NCI-H1417 (cell line): ENCODE data around the gene PRR23E.

Experiments used
- DNase-seq, 3 experiments: peaks; one replicate each; lab custom pipeline; 2025; lab: John Stamatoyannopoulos, UW

Gene PRR23E

DNA sequence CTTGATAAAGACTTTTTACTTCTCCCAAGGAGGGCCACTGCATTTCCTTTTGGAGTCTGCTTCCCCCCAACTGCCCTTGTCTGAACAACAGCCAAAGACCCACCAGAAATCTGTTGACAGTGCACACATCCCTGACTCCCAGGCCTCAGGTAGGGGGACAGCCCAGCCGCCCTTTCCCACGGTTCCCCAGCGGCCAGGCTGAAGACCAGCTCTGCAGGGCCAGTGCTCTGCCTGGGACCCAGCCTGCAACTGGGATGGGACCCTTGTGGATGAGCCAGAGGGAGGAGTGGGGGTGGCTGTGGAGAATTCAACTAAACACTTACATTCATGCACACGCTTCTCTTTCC lies 8.1 kb upstream of the PRR23E start:
- DNase-seq = no peak

DNA sequence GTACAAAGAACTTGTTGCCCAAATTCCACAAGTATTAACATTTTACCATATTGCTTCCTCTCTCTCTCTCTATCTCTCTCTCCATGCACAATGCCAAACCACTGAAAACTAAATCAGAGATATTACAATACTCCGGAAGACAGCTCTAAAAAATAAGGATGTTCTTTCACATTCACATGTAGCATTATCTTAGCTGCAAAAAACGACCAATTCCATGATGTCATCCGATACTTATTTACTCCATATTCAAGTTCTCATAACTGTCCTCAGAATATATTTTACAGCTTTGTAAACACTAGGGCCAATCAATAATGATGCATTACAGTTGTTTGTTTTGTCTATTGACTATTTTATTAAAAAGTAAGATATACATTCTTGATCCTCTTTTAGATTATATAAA lies 7.7 kb upstream of the PRR23E start:
- no peak for DNase-seq

DNA sequence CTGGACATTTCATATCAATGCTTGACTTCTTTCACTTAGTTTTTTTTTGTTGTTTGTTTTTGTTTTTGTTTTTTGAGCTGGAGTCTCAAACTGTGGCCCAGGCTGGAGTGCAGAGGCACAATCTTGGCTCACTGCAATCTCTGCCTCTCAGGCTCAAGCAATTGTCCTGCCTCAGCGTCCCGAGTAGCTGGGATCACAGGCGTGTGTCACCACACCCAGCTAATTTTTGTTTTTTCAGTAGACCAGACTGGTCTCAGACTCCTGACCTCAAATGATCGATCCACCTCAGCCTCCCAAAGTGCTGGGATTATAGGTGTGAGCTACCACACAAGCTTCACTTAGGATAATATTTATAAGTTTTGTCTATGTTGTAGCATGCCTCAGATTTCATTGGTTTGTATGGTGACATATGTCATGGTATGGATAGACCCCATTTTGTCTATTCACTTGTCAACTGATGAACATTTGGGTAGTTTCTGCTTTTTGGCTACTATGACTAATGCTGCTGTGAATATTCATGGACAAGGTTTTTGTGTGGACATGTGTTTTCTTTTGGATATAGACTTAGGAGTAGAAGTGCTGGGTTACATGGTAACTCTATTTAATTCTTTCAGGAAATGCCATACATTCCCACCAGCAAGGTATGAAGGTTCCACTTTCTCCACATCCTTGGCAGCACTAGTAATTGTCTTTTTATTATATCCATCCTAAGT lies 6.8 kb upstream of the PRR23E start:
- DNase-seq = no peak

DNA sequence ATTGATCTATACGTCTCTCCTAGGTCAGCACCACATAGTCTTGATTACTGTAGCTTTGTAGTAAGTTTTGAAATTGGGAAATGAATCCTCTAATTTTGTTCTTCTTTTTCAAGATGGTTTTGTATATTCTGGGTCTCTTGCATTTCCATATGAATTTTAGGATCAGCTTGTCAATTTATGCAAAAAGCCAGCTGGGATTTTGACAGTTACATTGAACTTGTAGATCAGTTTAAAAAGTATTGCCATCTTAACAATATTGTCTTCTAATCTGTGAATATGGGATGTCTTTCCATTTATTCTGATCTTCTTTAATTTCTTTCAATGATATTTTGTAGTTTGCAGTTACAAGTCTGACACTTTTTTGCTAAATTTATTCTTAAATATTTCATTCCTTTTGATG lies 5.6 kb upstream of the PRR23E start:
- DNase-seq = no peak

DNA sequence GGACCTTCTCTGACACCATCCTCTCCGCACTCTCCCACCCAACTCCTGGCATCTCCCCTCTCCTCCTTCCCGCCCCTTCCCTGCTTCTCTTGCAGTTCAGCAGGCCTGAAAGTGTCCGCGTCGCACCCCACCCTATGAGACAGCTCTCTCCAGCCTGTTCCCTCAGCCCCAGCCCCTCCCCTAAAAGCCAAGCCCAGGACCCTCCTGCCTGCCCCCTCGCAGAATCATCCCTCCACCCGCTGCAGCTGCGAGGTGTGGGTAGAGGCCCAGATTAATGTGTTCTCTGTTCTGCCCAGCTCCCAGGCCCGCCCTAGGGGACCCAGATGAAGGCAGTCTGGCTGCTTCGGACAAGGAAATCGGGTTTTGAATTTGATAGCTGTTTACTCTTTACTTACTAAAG lies 410 bp downstream of the PRR23E start:
- DNase-seq = no peak

- no peak for DNase-seq
Observed at GRCh38 chr3:127193775-127194174, 844 bp downstream of the PRR23E start.

DNA sequence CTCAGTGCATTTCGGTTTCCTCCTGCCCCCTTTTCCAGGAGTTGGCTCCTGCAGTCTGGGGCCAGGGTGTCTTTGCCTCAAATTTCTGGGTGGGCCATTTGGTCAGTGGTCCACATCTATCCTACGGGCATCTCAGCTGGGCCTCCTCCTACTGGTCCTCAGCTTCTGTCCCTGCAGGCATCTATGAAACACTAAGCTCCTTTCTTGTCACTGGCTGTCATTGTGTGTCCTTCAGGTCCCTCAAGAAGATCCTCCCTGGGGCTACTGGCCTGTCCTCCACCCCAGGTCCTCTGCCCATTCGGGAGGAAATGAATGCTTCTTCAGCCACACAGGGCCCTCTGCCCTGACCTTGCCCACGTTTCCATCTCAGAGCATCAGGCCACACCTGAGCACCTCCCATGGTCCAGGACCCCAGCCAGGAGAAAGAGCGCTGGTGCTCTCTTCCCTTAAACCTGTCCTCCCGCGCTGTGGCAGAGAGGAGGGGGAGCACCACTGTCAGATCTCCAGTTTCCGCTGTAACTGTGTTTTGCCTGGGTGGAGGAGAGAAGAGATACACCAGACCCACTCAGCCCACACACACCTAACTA lies 1.8 kb downstream of the PRR23E start:
- DNase-seq = no peak

DNA sequence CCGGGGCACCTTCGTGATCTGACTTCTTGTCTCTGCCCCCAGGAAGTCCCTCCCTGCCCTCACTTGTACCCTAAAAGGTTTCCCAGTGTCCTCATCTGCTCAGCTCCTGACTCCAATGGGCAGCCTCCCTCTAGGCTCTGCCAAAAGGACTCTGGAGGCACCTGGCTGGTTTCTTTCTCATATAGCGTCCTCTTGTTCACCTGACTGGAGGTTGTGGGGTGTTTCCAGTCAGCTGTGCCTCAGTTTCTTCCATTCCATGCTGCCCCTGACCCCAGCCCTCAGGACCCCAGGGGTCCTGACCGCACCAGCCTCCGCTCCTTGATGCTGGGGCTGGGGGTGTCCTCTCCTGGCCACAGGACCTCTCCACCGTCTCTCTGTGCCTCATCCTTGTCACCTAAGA lies 2.5 kb downstream of the PRR23E start:
- DNase-seq = no peak

- no peak for DNase-seq
Observed at GRCh38 chr3:127196002-127196401, 3.1 kb downstream of the PRR23E start.

DNA sequence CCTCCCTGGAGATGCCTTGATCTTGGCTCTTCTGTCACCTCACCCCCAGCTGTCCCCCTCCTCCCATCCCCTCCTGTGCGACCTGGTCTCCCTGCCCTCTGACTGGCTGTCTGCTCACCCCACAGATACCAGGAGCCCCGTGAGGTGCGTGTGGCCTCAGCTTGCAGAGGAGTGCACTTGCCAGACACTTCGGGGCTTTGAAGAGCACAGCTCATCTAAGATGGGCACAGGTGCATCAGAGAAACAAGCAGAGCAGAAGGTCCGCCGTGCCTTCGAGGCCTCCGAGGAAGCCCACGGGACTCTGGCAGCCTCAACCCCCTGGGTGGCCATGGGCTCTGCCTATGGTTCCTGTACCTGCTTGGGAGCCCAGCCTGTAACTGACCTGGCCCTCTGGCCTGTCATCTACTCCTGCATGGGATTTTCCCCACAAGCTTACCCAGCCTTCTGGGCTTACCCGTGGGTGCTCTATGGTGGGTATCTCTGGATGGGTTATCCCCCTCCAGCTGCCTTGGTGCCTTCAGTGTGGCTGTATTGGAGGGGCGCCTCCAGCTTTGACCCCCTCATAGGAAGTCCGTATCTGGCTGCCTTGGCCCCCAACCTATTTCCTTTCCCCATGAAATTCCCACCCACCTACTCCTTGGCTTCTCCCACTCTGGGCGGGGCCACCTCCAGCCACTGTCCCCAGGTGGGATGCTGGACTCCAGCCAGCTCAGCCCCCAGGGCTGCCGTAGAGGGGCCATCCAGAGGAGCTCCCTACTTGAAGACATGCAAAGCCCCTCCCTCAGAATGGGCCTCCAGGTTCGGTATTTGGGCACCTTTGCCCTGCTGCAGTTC lies 3.8 kb downstream of the PRR23E start:
- DNase-seq = no peak

- DNase-seq = no peak
Observed at GRCh38 chr3:127197300-127198189, 4.6 kb downstream of the PRR23E start.

DNA sequence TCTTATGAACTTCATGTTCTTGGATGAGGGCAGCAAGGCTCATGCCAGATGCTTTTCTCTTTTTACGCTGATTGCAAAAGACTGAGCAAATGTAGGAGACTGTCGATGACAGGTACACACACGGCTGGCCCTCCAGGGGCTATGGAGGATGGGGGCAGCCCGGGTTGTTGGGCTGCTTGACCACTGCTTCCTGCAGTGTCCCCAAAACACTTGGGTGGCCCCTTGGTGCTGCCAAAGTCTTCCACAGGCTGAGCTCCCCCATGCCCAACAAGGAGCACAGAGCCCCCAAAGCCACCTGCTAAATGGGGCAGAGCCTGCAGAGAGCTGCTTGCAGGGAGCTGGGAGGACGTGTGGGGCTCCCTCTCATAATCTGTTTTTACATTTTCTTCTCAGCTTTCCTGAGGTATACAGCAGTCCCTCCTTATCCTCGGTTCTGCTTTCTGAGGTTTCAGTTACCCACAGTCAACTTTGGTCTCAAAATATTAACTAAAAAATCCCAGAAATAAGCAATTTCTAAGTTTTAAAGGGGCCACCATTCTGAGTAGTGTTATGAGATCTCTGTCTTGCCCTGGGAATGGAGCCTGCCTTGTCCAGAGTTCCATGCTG lies 7.3 kb downstream of the PRR23E start:
- no peak for DNase-seq

DNA sequence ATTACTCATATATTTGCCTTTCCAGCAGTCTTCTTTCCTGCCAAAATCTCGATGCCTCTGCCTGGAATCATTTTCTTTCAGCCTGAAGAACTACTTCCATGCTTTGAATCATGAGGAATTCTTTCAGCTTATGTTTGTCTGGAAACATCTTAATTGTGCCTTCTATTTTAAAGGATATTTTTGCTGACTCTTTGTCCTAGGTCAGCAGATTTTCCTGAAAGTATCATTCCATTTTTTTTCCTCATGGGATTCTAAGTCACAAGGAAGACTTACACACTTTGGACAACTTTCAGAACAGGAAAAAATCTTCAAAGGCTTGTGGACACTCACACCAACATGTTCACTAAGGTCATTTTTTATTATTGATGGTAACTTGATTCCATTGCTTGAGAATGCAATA lies 10.1 kb downstream of the PRR23E start:
- DNase-seq = no peak

- DNase-seq = no peak
Observed at GRCh38 chr3:127204841-127205582, 12.1 kb downstream of the PRR23E start.

GRCh38 chr3:127206154-127206553 lies 13.2 kb downstream of the PRR23E start:
- DNase-seq = no peak

DNA sequence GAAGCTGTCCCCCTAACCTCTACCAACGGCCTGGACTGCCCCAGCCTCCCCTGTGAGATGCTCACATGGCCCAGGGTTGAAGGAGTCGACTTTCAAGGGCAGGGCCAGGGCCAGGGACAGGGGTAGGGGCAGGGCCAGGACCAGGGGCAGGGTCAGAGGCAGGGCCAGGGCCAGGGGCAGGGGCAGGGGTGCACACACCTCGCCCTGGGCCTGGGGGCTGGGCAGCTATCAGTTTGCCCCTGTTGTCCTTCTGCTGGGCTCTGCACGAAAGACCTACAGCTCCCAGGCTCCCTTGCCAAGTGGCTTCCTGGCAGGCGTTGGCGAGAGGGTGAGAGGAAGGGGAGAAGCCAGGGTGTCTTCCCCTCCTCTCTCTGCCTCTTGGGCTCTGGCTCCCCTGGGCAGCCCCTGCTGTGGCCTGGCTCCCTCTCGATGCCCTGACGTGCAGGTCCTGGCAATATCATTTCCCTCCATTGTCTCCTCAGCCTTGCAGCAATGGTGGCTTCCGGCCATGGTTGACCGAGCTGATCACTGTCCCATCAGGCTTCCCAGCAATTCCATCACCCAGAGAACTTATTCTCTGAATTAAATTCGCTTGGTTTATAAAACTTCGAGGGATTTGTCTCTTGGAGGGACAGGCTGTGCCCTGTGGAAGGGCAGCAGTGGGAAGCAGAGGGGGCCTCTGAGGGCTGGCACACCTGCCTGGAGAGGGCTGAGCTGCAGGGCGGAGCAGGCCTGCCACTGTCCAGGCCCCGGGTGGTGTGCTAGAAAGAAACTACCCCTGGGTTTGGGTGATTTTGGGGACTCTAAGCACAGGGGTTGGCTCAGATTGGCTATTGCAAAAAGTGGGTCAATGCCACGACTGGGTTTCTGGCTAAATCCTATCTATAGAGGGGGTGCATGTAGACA lies 13.9 kb downstream of the PRR23E start:
- DNase-seq = peak in 1 of 3 experiments; percentile 5

- no peak for DNase-seq
Observed at GRCh38 chr3:127207727-127208482, 15.0 kb downstream of the PRR23E start.

- no peak for DNase-seq
Observed at GRCh38 chr3:127208483-127209100, 15.7 kb downstream of the PRR23E start.
